ENCODE data around the gene CTNNA3. TPM values are rescaled to one million over a fixed set of nuclear protein-coding genes. Genes with fewer than 3 reads are reported as not detected.
"Not testable (repeated sequence)": the region's sequence is repeated elsewhere in the genome, so short reads cannot be mapped to it uniquely, and the experiment has no call there.

CTNNA3 gene
- total RNA-seq, 1 donor: not detected

GRCh38 chr10:67684140-67684539 is 11.9 kb downstream of the CTNNA3 start:
- not testable (repeated sequence) for H3K27ac ChIP-seq (ENCODE audit: low read depth, low read length); DNase-seq (ENCODE audit: insufficient read length, low spot score, missing footprints); H3K4me1 ChIP-seq (ENCODE audit: insufficient read depth, low read length); H3K9me3 ChIP-seq (ENCODE audit: low read depth, low read length); H3K4me2 ChIP-seq (ENCODE audit: insufficient read depth, low read length); H3K27me3 ChIP-seq (ENCODE audit: insufficient read depth, low read length); H3K36me3 ChIP-seq (ENCODE audit: insufficient read depth, low read length); H3K4me3 ChIP-seq (ENCODE audit: insufficient read depth, low read length); H4K20me1 ChIP-seq (ENCODE audit: insufficient read depth, low read length); H2AFZ ChIP-seq (ENCODE audit: low read length); H3K79me2 ChIP-seq (ENCODE audit: insufficient read depth, low read length)

- no peak for TF ChIP-seq CTCF (IDR thresholded peaks at IDR 0.05; ENCODE audit: extremely low read depth, low read depth, low read length)
- Histone ChIP-seq H3K27ac (ENCODE audit: low read depth, low read length) (no peak overlapping the region), H3K79me2 (ENCODE audit: insufficient read depth, low read length) (no peaks in the 10 kb centered on the region), H3K4me1 (ENCODE audit: insufficient read depth, low read length) (no peaks in the 10 kb centered on the region), H3K36me3 (ENCODE audit: insufficient read depth, low read length) (no peaks in the 10 kb centered on the region), H3K27me3 (ENCODE audit: insufficient read depth, low read length) (no peaks in the 10 kb centered on the region), H3K9me3 (ENCODE audit: low read depth, low read length) (no peaks in the 10 kb centered on the region), H3K4me3 (ENCODE audit: insufficient read depth, low read length) (no peak overlapping the region), H3K4me2 (ENCODE audit: insufficient read depth, low read length) (no peak overlapping the region), H4K20me1 (ENCODE audit: insufficient read depth, low read length) (no peaks in the 10 kb centered on the region), H2AFZ (ENCODE audit: low read length) (no peak overlapping the region)
- no peak for DNase-seq (ENCODE audit: insufficient read length, low spot score, missing footprints)
These were observed 17.5 kb downstream of the CTNNA3 start for GRCh38 chr10:67678335-67678974.

GRCh38 chr10:67676208-67676825 is 19.7 kb downstream of the CTNNA3 start:
- no peaks in the 10 kb centered on the region for H3K79me2 ChIP-seq (ENCODE audit: insufficient read depth, low read length)
- no peak for DNase-seq (ENCODE audit: insufficient read length, low spot score, missing footprints)
- no peaks in the 10 kb centered on the region for H4K20me1 ChIP-seq (ENCODE audit: insufficient read depth, low read length)
- H3K27ac ChIP-seq (ENCODE audit: low read depth, low read length): no peak overlapping the region
- no peaks in the 10 kb centered on the region for H3K9me3 ChIP-seq (ENCODE audit: low read depth, low read length)
- H3K36me3 ChIP-seq (ENCODE audit: insufficient read depth, low read length): no peaks in the 10 kb centered on the region
- TF ChIP-seq CTCF (IDR thresholded peaks at IDR 0.05; ENCODE audit: extremely low read depth, low read depth, low read length): no peak
- no peak overlapping the region for H3K4me3 ChIP-seq (ENCODE audit: insufficient read depth, low read length)
- no peak overlapping the region for H2AFZ ChIP-seq (ENCODE audit: low read length)
- H3K4me1 ChIP-seq (ENCODE audit: insufficient read depth, low read length): no peaks in the 10 kb centered on the region
- no peaks in the 10 kb centered on the region for H3K27me3 ChIP-seq (ENCODE audit: insufficient read depth, low read length)
- no peak overlapping the region for H3K4me2 ChIP-seq (ENCODE audit: insufficient read depth, low read length)

GRCh38 chr10:67670401-67670800 is 25.6 kb downstream of the CTNNA3 start:
- no peaks in the 10 kb centered on the region for H3K9me3 ChIP-seq (ENCODE audit: low read depth, low read length)
- no peaks in the 10 kb centered on the region for H3K4me1 ChIP-seq (ENCODE audit: insufficient read depth, low read length)
- no peaks in the 10 kb centered on the region for H3K27me3 ChIP-seq (ENCODE audit: insufficient read depth, low read length)
- H3K4me3 ChIP-seq (ENCODE audit: insufficient read depth, low read length): no peak overlapping the region
- no peak overlapping the region for H3K4me2 ChIP-seq (ENCODE audit: insufficient read depth, low read length)
- no peaks in the 10 kb centered on the region for H4K20me1 ChIP-seq (ENCODE audit: insufficient read depth, low read length)
- H3K36me3 ChIP-seq (ENCODE audit: insufficient read depth, low read length): no peaks in the 10 kb centered on the region
- TF ChIP-seq CTCF (IDR thresholded peaks at IDR 0.05; ENCODE audit: extremely low read depth, low read depth, low read length): no peak
- no peak overlapping the region for H2AFZ ChIP-seq (ENCODE audit: low read length)
- DNase-seq (ENCODE audit: insufficient read length, low spot score, missing footprints): no peak
- H3K27ac ChIP-seq (ENCODE audit: low read depth, low read length): no peak overlapping the region
- no peaks in the 10 kb centered on the region for H3K79me2 ChIP-seq (ENCODE audit: insufficient read depth, low read length)

All from osteoblast (primary cell).